CD4-positive, alpha-beta T cell treated with Interleukin-6 for 4 hours (primary cell): ENCODE results near the gene PARPBP.
"Not testable (repeated sequence)": the region's sequence is repeated elsewhere in the genome, so short reads cannot be mapped to it uniquely, and the experiment has no call there.

Source experiments
- DNase-seq: peaks from one replicate; pipeline ENCODE4 v3.0.0-alpha.2; 2020; ENCODE audit warnings: mixed read lengths

Gene PARPBP

DNA sequence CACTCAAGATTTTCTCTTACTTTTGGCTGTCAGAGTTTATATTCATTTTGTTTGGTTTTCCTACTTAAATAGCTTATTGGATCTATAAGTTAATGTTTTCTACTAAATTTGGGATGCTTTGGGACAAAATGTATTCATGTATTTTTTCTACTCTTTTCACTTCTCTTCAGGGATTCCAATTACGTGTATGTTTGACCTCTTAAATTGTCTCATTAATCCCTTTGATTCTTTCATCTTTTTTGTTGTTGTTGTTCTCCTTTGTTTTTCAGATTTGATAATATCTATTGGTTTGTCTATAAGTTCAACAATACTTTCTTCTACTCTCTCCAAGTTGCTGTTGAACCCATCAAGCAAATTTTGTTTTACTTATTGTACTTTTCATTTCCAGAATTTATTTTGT lies 43.4 kb downstream of the PARPBP start:
- no peak for DNase-seq

DNA sequence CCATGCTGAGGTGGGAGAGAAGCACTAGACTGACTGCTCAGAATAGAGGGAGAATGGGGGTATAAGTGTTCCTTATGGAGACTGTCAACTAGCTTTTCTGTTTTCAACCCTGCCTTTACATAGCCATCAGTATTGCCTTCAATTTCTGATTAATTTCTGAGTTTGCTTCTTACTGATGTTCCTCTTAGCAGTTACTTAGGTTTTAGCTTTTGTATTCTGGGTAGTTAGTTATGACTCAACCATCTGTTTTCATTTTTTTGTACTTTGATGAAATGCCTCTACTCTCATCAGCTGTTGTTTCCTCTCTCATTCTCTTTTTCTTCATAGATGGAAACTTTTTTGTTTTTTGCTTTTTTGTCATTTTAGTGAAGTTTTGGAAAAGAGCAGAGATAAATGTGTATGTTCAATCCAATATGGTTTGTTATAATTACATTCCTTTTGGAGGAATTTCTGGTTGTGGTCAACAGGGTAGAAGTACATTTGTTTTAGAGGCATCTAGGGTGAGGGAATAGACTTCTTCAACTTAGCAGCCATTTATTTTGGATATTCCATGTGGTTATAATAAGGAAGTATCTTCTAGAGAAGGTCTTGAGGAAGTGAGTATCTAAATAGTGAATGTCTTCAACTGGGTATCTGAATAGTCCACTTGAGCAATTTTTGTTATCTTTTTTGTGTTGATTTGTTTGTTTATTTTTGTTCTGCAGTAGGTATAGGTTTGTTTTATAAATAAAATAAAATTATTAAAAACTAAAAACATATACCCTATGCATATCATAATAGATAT lies 48.0 kb downstream of the PARPBP start:
- DNase-seq = no peak

GRCh38 chr12:102169922-102170621 lies 50.1 kb downstream of the PARPBP start:
- DNase-seq = peak; percentile 3

DNA sequence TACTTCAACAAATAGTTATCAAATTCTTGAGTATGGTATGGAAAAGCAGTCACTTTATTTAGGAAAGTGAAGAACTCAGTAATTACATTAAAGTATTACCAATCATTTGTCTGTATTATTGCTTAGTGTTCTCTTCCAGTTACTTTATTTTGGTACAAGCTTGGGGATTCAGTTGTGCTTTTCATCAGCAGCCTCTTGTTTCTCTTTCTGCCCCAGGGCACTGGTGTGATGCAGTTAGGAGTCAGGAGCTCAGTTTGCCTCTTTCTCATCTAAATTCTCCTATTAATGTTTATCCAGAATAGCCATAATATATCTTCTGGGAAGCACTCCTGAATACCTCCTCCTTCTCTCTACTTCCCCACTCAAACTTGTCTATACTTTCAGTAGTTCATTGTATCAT lies 52.0 kb downstream of the PARPBP start:
- no peak for DNase-seq

- no peak for DNase-seq
Measured at GRCh38 chr12:102172436-102172835, 52.5 kb downstream of the PARPBP start.

- no peak for DNase-seq
Measured at GRCh38 chr12:102174117-102174516, 54.1 kb downstream of the PARPBP start.

GRCh38 chr12:102174761-102175160 lies 54.8 kb downstream of the PARPBP start:
- no peak for DNase-seq

DNA sequence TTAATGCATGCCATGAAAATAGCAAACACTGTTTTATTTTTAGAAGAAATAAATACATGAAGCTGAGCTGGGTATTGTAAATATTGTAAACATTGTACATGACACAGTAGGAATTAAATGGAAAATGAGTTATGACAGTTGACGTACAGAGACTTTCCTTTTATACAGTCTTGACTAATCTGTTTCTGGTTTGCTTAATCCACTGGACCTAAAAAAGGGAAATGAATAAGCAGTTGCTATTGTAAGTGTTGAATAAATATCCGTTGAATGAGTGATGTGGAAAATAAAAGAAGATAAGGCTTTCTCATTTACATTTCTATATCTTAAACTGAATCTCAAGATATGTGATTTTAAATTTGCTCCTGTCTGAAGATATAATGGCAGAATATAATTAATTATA lies 62.7 kb downstream of the PARPBP start:
- DNase-seq = no peak

DNA sequence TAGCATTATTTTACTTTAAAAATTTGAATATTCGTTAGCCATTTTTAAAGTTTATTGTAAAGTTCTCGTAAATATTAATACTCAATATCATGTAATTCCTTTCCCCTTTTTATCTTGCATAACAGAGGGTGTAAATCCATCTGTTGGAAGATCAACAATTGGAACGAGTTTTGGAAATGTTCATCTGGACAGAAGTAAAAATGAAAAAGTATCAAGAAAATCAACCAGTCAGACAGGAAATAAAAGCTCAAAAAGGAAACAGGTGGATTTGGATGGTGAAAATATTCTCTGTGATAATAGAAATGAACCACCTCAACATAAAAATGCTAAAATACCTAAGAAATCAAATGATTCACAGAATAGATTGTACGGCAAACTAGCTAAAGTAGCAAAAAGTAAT lies 75.8 kb downstream of the PARPBP start:
- DNase-seq = no peak

DNA sequence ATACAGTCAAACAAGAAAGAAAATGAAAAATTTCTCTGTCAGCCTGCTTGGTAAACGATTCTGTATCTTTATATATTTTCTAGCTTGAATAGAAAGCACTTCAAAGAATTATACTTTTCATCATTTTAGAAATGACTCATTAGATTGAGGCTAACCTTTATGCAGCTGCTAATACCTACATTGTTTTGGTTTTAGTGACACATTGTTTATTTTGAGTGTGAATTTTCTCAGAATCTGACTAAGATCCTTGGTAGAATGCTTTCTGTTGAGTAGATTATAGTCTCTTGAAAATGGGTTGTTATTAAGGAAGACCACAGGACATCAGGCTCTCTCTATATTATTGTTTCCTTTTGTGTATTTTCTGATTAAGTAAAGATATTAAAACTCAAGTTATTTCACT lies 77.8 kb downstream of the PARPBP start, which contains the start of gene PMCH:
Gene PMCH, minus strand, starts transcription at position 45 of the 400 bp plus-strand sequence. CDS start 63 bp downstream, outside the sequence.
- no peak for DNase-seq

- DNase-seq = no peak
Measured at GRCh38 chr12:102201436-102202061, 81.6 kb downstream of the PARPBP start.

GRCh38 chr12:102202556-102202955 lies 82.6 kb downstream of the PARPBP start:
- DNase-seq = no peak

GRCh38 chr12:102204025-102204424 lies 84.0 kb downstream of the PARPBP start:
- DNase-seq = no peak

DNA sequence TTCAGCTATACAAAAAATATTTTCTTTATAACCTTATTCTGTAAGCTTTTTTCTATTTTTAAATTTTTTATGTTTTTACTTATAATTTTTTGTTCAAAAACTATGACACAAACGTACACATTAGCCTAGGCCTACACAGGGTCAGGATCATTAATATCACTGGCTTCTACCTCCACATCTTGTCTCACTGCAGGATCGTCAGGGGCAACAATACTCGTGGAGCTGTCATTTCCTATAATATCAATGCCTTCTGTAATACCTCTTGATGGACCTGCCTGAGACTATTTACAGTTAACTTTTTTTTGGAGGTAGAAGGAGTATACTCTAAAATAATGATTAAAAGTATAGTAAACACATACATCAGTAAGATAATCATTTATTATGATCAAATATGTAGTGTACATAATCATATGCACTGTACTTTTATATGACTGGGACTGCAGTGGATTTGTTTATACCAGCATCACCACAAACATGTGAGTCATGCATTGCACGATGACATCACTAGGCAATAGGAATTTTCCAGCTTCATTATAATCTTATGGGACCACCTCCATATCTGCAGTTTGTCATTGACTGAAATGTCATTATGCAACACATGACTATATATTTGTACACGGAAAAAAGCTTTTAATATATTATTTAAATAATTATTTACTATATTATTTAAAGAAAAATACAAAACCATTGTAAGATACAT lies 96.2 kb downstream of the PARPBP start:
- no peak for DNase-seq

DNA sequence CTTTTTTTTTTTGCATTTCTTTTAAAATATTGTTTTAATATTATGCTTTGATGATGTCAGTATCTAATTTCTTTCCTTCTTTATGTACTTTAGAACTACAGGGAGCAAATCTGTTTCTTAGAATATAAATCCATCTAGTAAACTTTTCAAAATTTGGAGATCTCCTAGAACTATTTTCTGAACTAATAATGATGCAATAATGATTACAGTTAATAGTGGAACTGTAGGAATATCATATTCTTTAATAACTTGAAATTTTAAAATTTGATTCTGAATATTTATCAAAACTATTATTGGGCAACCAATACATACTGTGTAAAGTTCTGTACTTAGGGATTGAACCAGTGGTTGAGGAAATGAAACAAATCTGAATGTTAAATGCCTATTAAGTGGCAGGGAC lies 100.8 kb downstream of the PARPBP start:
- DNase-seq = no peak

DNA sequence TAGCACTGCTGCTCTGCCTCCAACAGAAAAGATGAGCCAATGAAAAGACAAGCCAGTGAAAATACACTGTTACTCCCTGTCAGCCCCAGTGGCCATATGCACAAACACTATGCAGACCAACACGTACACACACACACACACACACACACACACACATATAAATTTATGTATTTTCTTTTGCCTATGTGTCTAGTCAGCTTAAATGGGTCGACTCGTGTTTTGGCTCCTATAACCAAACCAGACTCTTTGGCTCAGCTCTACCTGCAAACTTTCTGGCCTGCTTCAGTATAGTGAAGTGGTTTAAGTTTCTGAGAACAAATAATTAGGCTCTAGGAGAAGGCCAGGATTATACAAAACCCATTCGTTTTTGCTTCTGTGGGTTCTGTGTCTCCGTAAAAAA lies 108.0 kb downstream of the PARPBP start:
- DNase-seq = no peak

DNA sequence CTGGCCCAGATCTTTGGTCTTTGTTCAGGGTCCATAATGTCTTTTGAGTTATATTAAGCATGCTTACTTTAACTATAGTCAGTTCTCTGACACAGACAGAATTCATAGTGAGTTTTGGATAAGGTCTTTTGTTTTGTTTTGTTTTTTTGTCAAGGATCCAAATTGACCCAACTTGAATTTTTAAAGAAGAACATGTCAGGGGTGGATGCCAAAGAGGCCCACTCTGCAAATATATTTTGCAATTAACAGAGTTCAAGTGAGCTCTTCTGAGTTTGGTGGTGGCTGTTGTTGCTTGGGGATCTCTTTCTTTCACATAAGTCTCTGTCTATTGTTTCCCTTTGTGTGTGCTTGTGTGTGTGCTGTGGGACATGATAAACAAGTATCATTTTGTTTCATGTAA lies 112.1 kb downstream of the PARPBP start:
- no peak for DNase-seq

DNA sequence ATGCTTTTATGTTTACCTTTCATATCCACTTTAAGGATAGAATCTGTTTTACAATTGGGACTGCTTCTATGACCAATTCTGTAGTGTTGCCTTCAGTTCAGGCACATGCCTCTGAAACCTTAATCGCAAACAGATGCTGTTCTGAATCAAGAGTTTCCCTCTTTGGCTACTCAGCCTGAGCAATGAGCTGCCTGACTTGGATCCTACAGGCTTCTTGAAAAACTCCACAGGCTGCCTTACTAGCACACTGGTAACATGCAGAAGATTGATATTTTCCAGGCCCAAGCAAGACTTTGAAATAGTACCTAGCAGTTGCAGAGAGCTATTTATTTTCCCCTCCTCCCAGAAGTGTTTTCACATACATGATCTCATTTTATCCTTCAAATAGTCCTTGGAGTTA lies 112.5 kb downstream of the PARPBP start:
- DNase-seq = no peak

DNA sequence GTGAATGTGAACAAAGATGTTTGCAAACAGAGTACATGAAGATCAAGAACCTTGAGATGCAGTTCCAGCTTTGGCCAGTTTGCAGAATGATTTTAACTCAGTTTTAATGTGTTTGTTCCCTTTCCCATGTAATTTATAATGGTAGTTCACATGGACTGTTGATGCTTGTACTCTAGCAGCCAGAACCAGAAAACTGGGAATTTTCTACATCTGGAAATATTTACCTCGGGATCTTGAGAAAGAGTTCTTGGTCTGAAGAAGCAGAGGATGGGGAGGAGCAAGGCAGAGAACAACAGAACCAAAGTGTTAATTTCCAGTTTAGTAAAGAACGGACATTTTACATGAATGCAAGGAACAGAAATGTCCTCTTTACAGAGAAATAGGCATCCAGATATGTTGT lies 114.6 kb downstream of the PARPBP start:
- no peak for DNase-seq

- DNase-seq = not testable (repeated sequence)
Measured at GRCh38 chr12:102240859-102241258, 120.9 kb downstream of the PARPBP start.
